Loucy (cell line): ENCODE measurements around the gene FAM53A.

Experiments used
- H2AFZ ChIP-seq: fragments of 200-600 bp; sonication (generic); 2 replicates; pipeline ENCODE4 v1.6.0; 2016; ENCODE audit warnings: antibody characterized with exemption, mild to moderate bottlenecking, low read length, moderate library complexity
- H3F3A ChIP-seq: fragments of 200-600 bp; 2 replicates; pipeline ENCODE4 v1.6.0; 2016; ENCODE audit warnings: antibody characterized with exemption, low read depth, mild to moderate bottlenecking
- H3K27me3 ChIP-seq: fragments of 200-600 bp; sonication (generic); 2 replicates; pipeline ENCODE4 v1.6.1; 2014; ENCODE audit warnings: low read length, mild to moderate bottlenecking; ENCODE audit not compliant: insufficient read depth, poor library complexity, severe bottlenecking
- H3K36me3 ChIP-seq: fragments of 200-600 bp; sonication (generic); 2 replicates; pipeline ENCODE4 v1.6.1; 2016; ENCODE audit warnings: low read length; ENCODE audit not compliant: insufficient read depth
- H3K4me1 ChIP-seq: fragments of 200-600 bp; sonication (generic); 2 replicates; pipeline ENCODE4 v1.5.1; 2014; ENCODE audit warnings: low read length, mild to moderate bottlenecking; ENCODE audit not compliant: insufficient read depth, poor library complexity, severe bottlenecking
- H3K4me2 ChIP-seq: fragments of 200-600 bp; sonication (generic); 2 replicates; pipeline ENCODE4 v1.6.0; 2014; ENCODE audit warnings: antibody characterized with exemption, low read length, low read depth, mild to moderate bottlenecking; ENCODE audit not compliant: poor library complexity, severe bottlenecking
- H3K4me3 ChIP-seq: fragments of 200-600 bp; sonication (generic); 2 replicates; pipeline ENCODE4 v1.5.1; 2014; ENCODE audit warnings: low read length, mild to moderate bottlenecking, mixed read lengths; ENCODE audit not compliant: poor library complexity, severe bottlenecking
- H3K79me2 ChIP-seq: fragments of 200-600 bp; sonication (generic); 2 replicates; pipeline ENCODE4 v1.6.1; 2014; ENCODE audit warnings: low read length; ENCODE audit not compliant: insufficient read depth
- H3K9ac ChIP-seq: fragments of 200-600 bp; sonication (generic); 2 replicates; pipeline ENCODE4 v1.6.0; 2014; ENCODE audit warnings: mild to moderate bottlenecking, low read depth, low read length, moderate library complexity; ENCODE audit not compliant: poor library complexity, severe bottlenecking
- H3K9me2 ChIP-seq: fragments of 200-600 bp; sonication (generic); replicated peaks from 2 replicates; pipeline ENCODE4 v1.6.1; 2016; ENCODE audit warnings: low read depth, low read length, mixed read lengths
- H3K9me3 ChIP-seq: fragments of 200-600 bp; sonication (generic); 2 replicates; pipeline ENCODE4 v1.6.1; 2014; ENCODE audit warnings: mild to moderate bottlenecking, antibody characterized with exemption, low read length, low read depth; ENCODE audit not compliant: insufficient read depth
- H4K20me1 ChIP-seq: fragments of 200-600 bp; sonication (generic); 2 replicates; pipeline ENCODE4 v1.6.0; 2014; ENCODE audit warnings: antibody characterized with exemption, low read length, mild to moderate bottlenecking; ENCODE audit not compliant: insufficient read depth, poor library complexity, severe bottlenecking
- EZH2phosphoT487 ChIP-seq: fragments of 200-600 bp; IDR thresholded peaks from 2 replicates; pipeline ENCODE4 v1.6.1; 2018; ENCODE audit warnings: antibody characterized with exemption, mild to moderate bottlenecking, moderate library complexity, borderline replicate concordance
- TF ChIP-seq, protein P1 (sequence below): fragments of 200-600 bp; sonication (generic); conservative IDR thresholded peaks from 2 replicates; pipeline ENCODE4 v1.5.1; 2014; ENCODE audit warnings: mild to moderate bottlenecking, antibody characterized with exemption, low read length

The FAM53A gene

DNA sequence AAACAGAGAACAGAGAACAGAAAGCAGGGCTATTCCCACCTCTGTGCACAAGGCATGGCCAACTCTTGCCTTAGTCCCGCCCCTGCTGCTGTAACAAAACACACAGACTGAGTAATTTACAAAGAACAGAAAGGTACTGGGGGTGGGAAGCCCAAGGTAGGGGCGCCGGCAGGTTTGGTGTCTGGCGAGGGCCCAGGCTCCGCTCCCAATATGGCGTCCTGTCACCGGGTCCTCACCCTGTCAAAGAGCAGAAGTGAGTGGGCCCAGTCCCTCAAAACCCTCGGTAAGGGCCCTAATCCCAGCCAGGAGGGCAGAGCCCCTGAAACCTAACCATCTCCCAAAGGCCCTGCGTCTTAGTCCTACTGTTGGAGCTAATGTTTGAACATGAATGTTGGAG is 71.0 kb downstream of the FAM53A start:
- Histone ChIP-seq H3K9ac (no peak overlapping the region), H3K27me3 (no peaks in the 10 kb centered on the region), H3K4me3 (no peak overlapping the region), H3K4me2 (no peak overlapping the region), H3K4me1 (no peaks in the 10 kb centered on the region), H3K9me2 (no peaks in the 10 kb centered on the region), H4K20me1 (no peaks in the 10 kb centered on the region), H3K9me3 (peaks cover 3% of the 10 kb centered on the region; the same call in 1 of the 2 replicates), H3K36me3 (no peaks in the 10 kb centered on the region), H3F3A (no peaks in the 10 kb centered on the region), H3K79me2 (no peaks in the 10 kb centered on the region), H2AFZ (no peak overlapping the region)
- no peak for TF ChIP-seq EZH2phosphoT487
- TF ChIP-seq, protein P1, sequence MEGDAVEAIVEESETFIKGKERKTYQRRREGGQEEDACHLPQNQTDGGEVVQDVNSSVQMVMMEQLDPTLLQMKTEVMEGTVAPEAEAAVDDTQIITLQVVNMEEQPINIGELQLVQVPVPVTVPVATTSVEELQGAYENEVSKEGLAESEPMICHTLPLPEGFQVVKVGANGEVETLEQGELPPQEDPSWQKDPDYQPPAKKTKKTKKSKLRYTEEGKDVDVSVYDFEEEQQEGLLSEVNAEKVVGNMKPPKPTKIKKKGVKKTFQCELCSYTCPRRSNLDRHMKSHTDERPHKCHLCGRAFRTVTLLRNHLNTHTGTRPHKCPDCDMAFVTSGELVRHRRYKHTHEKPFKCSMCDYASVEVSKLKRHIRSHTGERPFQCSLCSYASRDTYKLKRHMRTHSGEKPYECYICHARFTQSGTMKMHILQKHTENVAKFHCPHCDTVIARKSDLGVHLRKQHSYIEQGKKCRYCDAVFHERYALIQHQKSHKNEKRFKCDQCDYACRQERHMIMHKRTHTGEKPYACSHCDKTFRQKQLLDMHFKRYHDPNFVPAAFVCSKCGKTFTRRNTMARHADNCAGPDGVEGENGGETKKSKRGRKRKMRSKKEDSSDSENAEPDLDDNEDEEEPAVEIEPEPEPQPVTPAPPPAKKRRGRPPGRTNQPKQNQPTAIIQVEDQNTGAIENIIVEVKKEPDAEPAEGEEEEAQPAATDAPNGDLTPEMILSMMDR = no peak

DNA sequence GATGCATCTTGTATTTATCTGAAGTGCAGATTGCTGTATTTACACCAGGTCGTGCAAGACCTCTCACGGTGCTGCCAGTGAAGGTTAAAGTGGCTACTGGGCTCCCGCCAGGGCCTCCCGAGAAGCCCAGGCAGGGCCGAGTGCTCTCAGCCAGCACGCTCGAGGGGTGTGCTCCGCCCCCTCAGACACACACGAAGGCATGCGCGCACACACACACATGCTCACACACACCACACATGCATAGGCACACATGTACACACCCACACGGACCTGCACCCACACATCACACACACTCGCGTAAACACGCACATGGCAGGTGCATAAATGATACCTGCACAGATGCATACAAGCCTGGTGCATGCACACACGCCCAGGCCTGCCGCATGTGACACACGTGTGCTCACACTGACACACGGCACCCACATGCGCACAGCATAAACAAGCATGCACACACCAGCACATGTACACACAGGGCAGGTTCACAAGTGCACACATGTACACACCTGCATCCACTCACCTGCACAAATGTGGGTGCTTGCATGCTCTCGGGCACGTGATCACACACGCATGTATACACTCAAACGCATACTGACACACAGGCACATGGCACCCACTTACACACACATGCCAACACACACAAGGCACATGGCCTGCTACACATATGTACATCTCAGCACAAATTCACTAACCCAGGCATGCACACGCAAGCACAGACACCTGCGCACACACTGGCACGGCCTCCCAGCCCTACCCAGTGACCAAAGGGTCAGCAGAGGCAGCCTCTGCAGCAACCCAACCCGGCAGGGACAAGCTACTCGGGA is 71.6 kb downstream of the FAM53A start:
- Histone ChIP-seq H3K4me1 (no peaks in the 10 kb centered on the region), H2AFZ (no peak overlapping the region), H3K9ac (no peak overlapping the region), H3K4me3 (no peak overlapping the region), H3K79me2 (no peaks in the 10 kb centered on the region), H3K9me2 (no peaks in the 10 kb centered on the region), H3F3A (no peaks in the 10 kb centered on the region), H3K9me3 (no peaks in the 10 kb centered on the region; the same call in 1 of the 2 replicates), H3K27me3 (no peaks in the 10 kb centered on the region), H3K36me3 (no peaks in the 10 kb centered on the region), H3K4me2 (no peak overlapping the region), H4K20me1 (no peaks in the 10 kb centered on the region)
- TF ChIP-seq, protein P1 = no peak
- no peak for TF ChIP-seq EZH2phosphoT487

DNA sequence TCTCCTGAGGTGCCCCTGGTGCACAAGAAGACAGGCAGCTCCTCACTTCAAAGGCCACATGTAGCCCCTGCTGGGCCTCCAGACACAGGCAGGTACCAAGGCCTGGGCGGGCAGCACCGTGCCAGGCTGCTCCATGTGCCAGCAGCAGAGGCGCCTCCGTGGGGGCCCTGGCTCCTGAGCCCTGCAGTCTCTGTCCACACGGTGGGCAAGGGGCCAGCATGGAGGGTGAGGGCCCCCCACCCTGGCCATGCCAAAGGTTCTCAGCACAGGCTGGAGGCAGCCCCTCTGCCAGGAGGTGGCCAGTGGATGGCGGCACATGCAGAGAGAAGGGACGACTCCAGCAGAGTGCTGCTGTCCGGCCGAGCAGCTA is 72.6 kb downstream of the FAM53A start:
- no peak overlapping the region for H2AFZ ChIP-seq
- H4K20me1 ChIP-seq = no peaks in the 10 kb centered on the region
- H3K4me2 ChIP-seq = no peak overlapping the region
- H3K4me3 ChIP-seq = no peak overlapping the region
- H3K9me2 ChIP-seq = no peaks in the 10 kb centered on the region
- H3F3A ChIP-seq = no peaks in the 10 kb centered on the region
- H3K27me3 ChIP-seq = no peaks in the 10 kb centered on the region
- H3K79me2 ChIP-seq = no peaks in the 10 kb centered on the region
- no peaks in the 10 kb centered on the region for H3K9me3 ChIP-seq
- no peaks in the 10 kb centered on the region for H3K36me3 ChIP-seq
- no peak overlapping the region for H3K9ac ChIP-seq
- TF ChIP-seq EZH2phosphoT487 = no peak
- TF ChIP-seq, protein P1 = no peak
- no peaks in the 10 kb centered on the region for H3K4me1 ChIP-seq
